EH (cell line): Measurements from ENCODE around the gene GRID1.
A peak's percentile ranks its signal among the peaks of the same experiment; 100 is the strongest.
"Not testable (repeated sequence)": the region's sequence is repeated elsewhere in the genome, so short reads cannot be mapped to it uniquely, and the experiment has no call there.

Experiments used
- DNase-seq: peaks from one replicate; pipeline ENCODE4 v3.0.0-alpha.2; 2015; ENCODE audit warnings: low read depth

Gene GRID1

GRCh38 chr10:86189891-86190290 is 176.7 kb downstream of the GRID1 start:
- no peak for DNase-seq

- DNase-seq: no peak
Observed at GRCh38 chr10:86188796-86189558, 177.6 kb downstream of the GRID1 start.

GRCh38 chr10:86188326-86188725 is 178.3 kb downstream of the GRID1 start:
- DNase-seq: no peak

- no peak for DNase-seq
Observed at GRCh38 chr10:86187499-86188239, 178.9 kb downstream of the GRID1 start.

GRCh38 chr10:86186633-86187032 is 180.0 kb downstream of the GRID1 start:
- no peak for DNase-seq

- DNase-seq: no peak
Observed at GRCh38 chr10:86182595-86182994, 184.0 kb downstream of the GRID1 start.

GRCh38 chr10:86182150-86182549 is 184.4 kb downstream of the GRID1 start:
- no peak for DNase-seq

- DNase-seq: no peak
Observed at GRCh38 chr10:86180861-86181260, 185.7 kb downstream of the GRID1 start.

GRCh38 chr10:86179961-86180360 is 186.6 kb downstream of the GRID1 start:
- no peak for DNase-seq

- DNase-seq: no peak
Observed at GRCh38 chr10:86179153-86179524, 187.5 kb downstream of the GRID1 start.

GRCh38 chr10:86178401-86179152 is 188.0 kb downstream of the GRID1 start:
- DNase-seq: peak; percentile 9

GRCh38 chr10:86177537-86178155 is 188.9 kb downstream of the GRID1 start:
- no peak for DNase-seq

GRCh38 chr10:86176850-86177536 is 189.6 kb downstream of the GRID1 start:
- no peak for DNase-seq

- DNase-seq: not testable (repeated sequence)
Observed at GRCh38 chr10:86175476-86175875, 191.1 kb downstream of the GRID1 start.

GRCh38 chr10:86172301-86172700 is 194.3 kb downstream of the GRID1 start:
- no peak for DNase-seq

GRCh38 chr10:86170255-86171108 is 196.1 kb downstream of the GRID1 start:
- DNase-seq: no peak

- no peak for DNase-seq
Observed at GRCh38 chr10:86169506-86170254, 196.9 kb downstream of the GRID1 start.

- no peak for DNase-seq
Observed at GRCh38 chr10:86169066-86169465, 197.5 kb downstream of the GRID1 start.

GRCh38 chr10:86168256-86168655 is 198.3 kb downstream of the GRID1 start:
- no peak for DNase-seq

- no peak for DNase-seq
Observed at GRCh38 chr10:86167762-86168128, 198.8 kb downstream of the GRID1 start.
